Measurements from ENCODE around the gene MID2. TPM values are rescaled to one million over a fixed set of nuclear protein-coding genes. Genes with fewer than 3 reads are reported as not detected.

Gene MID2
- total RNA-seq, 1 experiment from 2014 or later = 0.43 TPM

GRCh38 chrX:107842715-107843400 lies 17.2 kb downstream of the MID2 start:
- no TSS peak for BruUV-seq (replicated peaks)
- H3K9me3 ChIP-seq (ENCODE audit: low read depth, low read length, poor library complexity, severe bottlenecking) = no peaks in the 10 kb centered on the region
- no peak overlapping the region for H3K27ac ChIP-seq (ENCODE audit: low read depth, low read length, poor library complexity, severe bottlenecking)
- ChIA-PET POLR2A (ENCODE audit: low non-redundant PET) (no interaction called here), CTCF (no interaction called here)
- H3K4me3 ChIP-seq (ENCODE audit: low read depth, low read length, poor library complexity, severe bottlenecking) = no peak overlapping the region
- TF ChIP-seq EZH2 (IDR thresholded peaks at IDR 0.05; ENCODE audit: borderline replicate concordance, low read depth, low read length, poor library complexity, severe bottlenecking) (no peak), CTCF (conservative IDR thresholded peaks at IDR 0.05; ENCODE audit: low read depth, low read length) (no peak)
- intact Hi-C loops (cut with micrococcal nuclease; ENCODE audit: unreplicated experiment) = no loop called here
- H3K4me1 ChIP-seq (ENCODE audit: insufficient read depth, low read length, poor library complexity, severe bottlenecking) = no peaks in the 10 kb centered on the region
- peaks cover 4% of the 10 kb centered on the region for H3K27me3 ChIP-seq (replicated peaks; ENCODE audit: insufficient read depth, low read depth, low read length, poor library complexity)
- no peaks in the 10 kb centered on the region for H3K36me3 ChIP-seq (ENCODE audit: insufficient read depth, low read length, poor library complexity, severe bottlenecking)
- no peak for DNase-seq (ENCODE audit: low spot score)

- intact Hi-C loops (cut with micrococcal nuclease; ENCODE audit: unreplicated experiment) = no loop called here
- Histone ChIP-seq H3K9me3 (ENCODE audit: low read depth, low read length, poor library complexity, severe bottlenecking) (no peaks in the 10 kb centered on the region), H3K36me3 (ENCODE audit: insufficient read depth, low read length, poor library complexity, severe bottlenecking) (no peaks in the 10 kb centered on the region), H3K27me3 (replicated peaks; ENCODE audit: insufficient read depth, low read depth, low read length, poor library complexity) (no peaks in the 10 kb centered on the region), H3K27ac (ENCODE audit: low read depth, low read length, poor library complexity, severe bottlenecking) (no peak overlapping the region), H3K4me3 (ENCODE audit: low read depth, low read length, poor library complexity, severe bottlenecking) (no peak overlapping the region), H3K4me1 (ENCODE audit: insufficient read depth, low read length, poor library complexity, severe bottlenecking) (no peaks in the 10 kb centered on the region)
- no TSS peak for BruUV-seq (replicated peaks)
- TF ChIP-seq EZH2 (IDR thresholded peaks at IDR 0.05; ENCODE audit: borderline replicate concordance, low read depth, low read length, poor library complexity, severe bottlenecking) = no peak
- TF ChIP-seq CTCF (conservative IDR thresholded peaks at IDR 0.05; ENCODE audit: low read depth, low read length) = no peak
- DNase-seq (ENCODE audit: low spot score) = no peak
- ChIA-PET POLR2A (ENCODE audit: low non-redundant PET) (no interaction called here), CTCF (no interaction called here)
Measured at GRCh38 chrX:107845625-107846024, 20.0 kb downstream of the MID2 start.

- BruUV-seq (replicated peaks) = no TSS peak
- DNase-seq (ENCODE audit: low spot score) = no peak
- no peaks in the 10 kb centered on the region for H3K9me3 ChIP-seq (ENCODE audit: low read depth, low read length, poor library complexity, severe bottlenecking)
- H3K36me3 ChIP-seq (ENCODE audit: insufficient read depth, low read length, poor library complexity, severe bottlenecking) = no peaks in the 10 kb centered on the region
- TF ChIP-seq EZH2 (IDR thresholded peaks at IDR 0.05; ENCODE audit: borderline replicate concordance, low read depth, low read length, poor library complexity, severe bottlenecking) = no peak
- no peak for TF ChIP-seq CTCF (conservative IDR thresholded peaks at IDR 0.05; ENCODE audit: low read depth, low read length)
- ChIA-PET CTCF (no interaction called here), POLR2A (ENCODE audit: low non-redundant PET) (no interaction called here)
- no peak overlapping the region for H3K27ac ChIP-seq (ENCODE audit: low read depth, low read length, poor library complexity, severe bottlenecking)
- no peaks in the 10 kb centered on the region for H3K27me3 ChIP-seq (replicated peaks; ENCODE audit: insufficient read depth, low read depth, low read length, poor library complexity)
- H3K4me3 ChIP-seq (ENCODE audit: low read depth, low read length, poor library complexity, severe bottlenecking) = no peak overlapping the region
- H3K4me1 ChIP-seq (ENCODE audit: insufficient read depth, low read length, poor library complexity, severe bottlenecking) = no peaks in the 10 kb centered on the region
- intact Hi-C loops (cut with micrococcal nuclease; ENCODE audit: unreplicated experiment) = no loop called here
Measured at GRCh38 chrX:107848591-107848990, 22.9 kb downstream of the MID2 start.
